ENCODE results near the gene AKNA. TPM values are rescaled to one million over a fixed set of nuclear protein-coding genes. Genes with fewer than 3 reads are reported as not detected.

AKNA gene
- total RNA-seq, 1 donor from 2014 or later, result 0.64 TPM

DNA sequence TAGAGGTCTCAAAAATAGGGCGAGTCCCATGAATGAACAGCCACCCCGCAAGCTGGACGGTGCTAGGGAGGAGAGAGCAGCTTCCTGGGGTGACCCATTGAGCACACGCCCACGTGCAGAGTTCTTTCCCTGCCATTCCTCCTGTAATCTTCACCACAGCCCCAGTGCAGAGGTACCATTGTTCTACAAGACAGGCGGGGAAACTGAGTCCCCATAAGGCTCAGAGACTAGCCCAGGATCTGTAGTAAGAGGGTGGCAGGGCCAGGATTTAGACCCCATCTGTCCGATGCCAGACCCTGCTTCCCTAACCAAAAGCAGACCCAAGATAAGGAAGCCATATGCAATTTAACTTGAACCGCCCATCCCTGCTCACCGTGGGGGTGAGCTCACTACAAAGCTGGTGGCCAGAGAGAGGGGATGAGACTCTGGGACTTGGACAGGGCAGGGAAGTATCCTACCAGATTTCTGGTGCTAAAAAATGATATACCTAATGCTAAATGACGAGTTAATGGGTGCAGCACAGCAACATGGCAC, 101.6 kb downstream of the AKNA start:
- DNase-seq (ENCODE audit: low read depth in 2 of 2), result no peak

DNA sequence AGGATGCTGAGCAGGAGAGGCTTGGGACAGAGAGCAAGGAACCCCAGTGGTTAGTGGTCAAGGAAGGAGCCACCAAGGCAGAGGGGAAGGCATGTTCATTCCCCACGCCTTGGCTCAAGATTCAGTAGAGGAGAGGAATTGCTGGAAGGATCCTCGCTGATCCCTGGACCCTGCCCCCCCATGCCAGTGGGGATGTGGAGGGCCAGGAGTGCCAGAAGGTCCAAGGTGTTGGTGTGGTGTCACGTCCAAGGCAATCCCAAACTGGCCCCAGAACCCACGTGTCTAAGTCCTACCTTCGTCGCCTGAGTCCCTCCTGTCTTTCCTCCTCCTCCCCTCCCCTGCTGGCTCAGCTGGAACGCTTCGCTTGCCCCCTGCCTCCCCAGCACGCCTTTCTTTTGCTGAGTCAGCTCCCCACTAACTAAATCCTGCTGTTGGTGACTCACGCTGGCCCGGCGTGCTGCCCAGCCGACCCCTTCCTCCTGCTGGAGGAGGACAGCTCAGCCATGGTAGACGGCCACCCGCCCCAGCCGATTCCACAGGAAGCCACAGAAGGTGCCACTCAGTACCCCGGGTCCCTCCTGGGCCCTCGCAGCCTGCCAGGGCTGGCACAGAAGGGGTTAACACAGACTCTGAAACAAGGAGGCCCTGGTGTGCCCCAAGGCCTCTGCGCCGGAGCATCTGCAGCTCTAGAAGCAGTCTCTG, 102.5 kb downstream of the AKNA start:
- DNase-seq (ENCODE audit: low read depth in 2 of 2), result peak in 1 of 2 donors; percentile 76

DNA sequence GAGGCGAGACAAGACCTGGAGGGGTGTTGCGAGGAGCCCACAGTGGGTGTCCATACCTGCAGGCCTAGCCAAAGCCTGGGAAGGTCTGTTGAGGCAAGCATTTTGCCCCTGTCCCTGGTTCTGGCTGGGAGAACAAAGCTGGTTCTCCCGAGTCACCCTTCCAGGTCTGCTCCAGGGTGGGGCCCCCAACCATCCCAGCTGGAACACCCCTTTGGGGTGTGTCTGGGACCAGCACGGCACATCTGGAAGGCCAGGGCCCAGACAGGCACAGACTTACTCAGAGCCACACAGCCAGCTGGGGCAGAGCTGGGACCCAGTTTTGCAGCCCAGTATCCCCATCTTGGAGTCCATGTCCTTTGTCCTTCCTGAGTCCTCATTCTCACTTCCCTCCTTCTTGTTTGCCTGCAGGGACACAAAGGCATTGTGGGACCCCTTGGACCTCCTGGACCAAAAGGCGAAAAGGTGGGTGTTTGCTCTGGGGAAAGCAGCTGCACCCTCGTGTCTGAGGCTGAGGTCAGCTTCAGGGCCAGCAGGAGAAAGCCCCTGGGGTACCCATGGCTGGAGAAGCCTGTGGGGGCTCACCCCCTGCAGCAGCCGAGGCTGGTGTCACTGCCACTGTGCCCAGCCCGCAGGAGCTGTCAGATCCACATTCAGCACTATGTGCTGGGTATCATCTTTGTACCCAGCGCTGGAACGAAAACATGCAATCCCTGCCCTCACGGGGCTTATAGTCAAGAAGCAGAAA, 103.3 kb downstream of the AKNA start:
- no peak for DNase-seq (ENCODE audit: low read depth in 2 of 2)

Other genes starting within 250 kb of the AKNA start
- 1.0 and 1.1 TPM in 2 replicates for gene COL27A1, start 232.4 kb downstream of the AKNA start, total RNA-seq
- gene ORM1, start 64.9 kb downstream of the AKNA start, total RNA-seq, result not detected in 2 replicates
- not detected in 2 replicates for gene ORM2, start 58.1 kb downstream of the AKNA start, total RNA-seq
- 0.13 TPM in 2 replicates for gene WHRN, start 117.5 kb upstream of the AKNA start, total RNA-seq
- gene ATP6V1G1, start 199.8 kb upstream of the AKNA start, total RNA-seq, result 85.8 and 116 TPM in 2 replicates
- gene TMEM268, start 223.3 kb upstream of the AKNA start, total RNA-seq, result 3.9 and 7.2 TPM in 2 replicates